Measurements from ENCODE around the gene BRAP.

Gene BRAP

GRCh38 chr12:111599453-111600204 is 86.1 kb downstream of the BRAP start (continued):
- TF ChIP-seq ZNF341 (tag by site-specific recombination; IDR thresholded peaks at IDR 0.05; ENCODE audit: low read depth) (peak; percentile 77), KLF9 (tag by site-specific recombination; IDR thresholded peaks at IDR 0.05; ENCODE audit: low read depth) (peak; percentile 92), ZNF138 (tag by site-specific recombination; IDR thresholded peaks at IDR 0.05; ENCODE audit: borderline replicate concordance) (no peak), KLF17 (tag by site-specific recombination; IDR thresholded peaks at IDR 0.05) (peak; percentile 94), ZBTB6 (tag by site-specific recombination; IDR thresholded peaks at IDR 0.05) (peak; percentile 27; the same call in 1 of the 2 replicates), BCL11B (tag by site-specific recombination; IDR thresholded peaks at IDR 0.05; ENCODE audit: low read depth) (no peak), ZNF2 (tag by site-specific recombination; IDR thresholded peaks at IDR 0.05) (peak; percentile 80), KLF8 (tag by site-specific recombination; IDR thresholded peaks at IDR 0.05) (peak; percentile 98), ZSCAN30 (tag by site-specific recombination; IDR thresholded peaks at IDR 0.05) (peak; percentile 68), ZNF707 (tag by site-specific recombination; IDR thresholded peaks at IDR 0.05) (no peak), KLF1 (tag by site-specific recombination; IDR thresholded peaks at IDR 0.05) (peak; percentile 96), ZNF585B (tag by site-specific recombination; IDR thresholded peaks at IDR 0.05) (no peak), ZNF366 (tag by site-specific recombination; conservative IDR thresholded peaks at IDR 0.05) (peak; percentile 84), ZNF175 (tag by site-specific recombination; IDR thresholded peaks at IDR 0.05) (no peak), ZNF148 (tag by site-specific recombination; IDR thresholded peaks at IDR 0.05; ENCODE audit: borderline replicate concordance) (no peak), ZNF660 (tag by site-specific recombination; IDR thresholded peaks at IDR 0.05) (peak; percentile 85), ZNF704 (tag by site-specific recombination; IDR thresholded peaks at IDR 0.05) (no peak), KLF16 (tag by site-specific recombination; IDR thresholded peaks at IDR 0.05) (peak; percentile 99), SCRT2 (tag by site-specific recombination; IDR thresholded peaks at IDR 0.05) (peak; percentile 98), ZNF530 (tag by site-specific recombination; IDR thresholded peaks at IDR 0.05; ENCODE audit: low read depth) (no peak), ZNF514 (tag by site-specific recombination; IDR thresholded peaks at IDR 0.05) (no peak), ZNF792 (tag by site-specific recombination; IDR thresholded peaks at IDR 0.05) (0 out of 2 replicates have a peak, but pooled peaks have one; percentile 77), ZIC2 (tag by site-specific recombination; IDR thresholded peaks at IDR 0.05) (peak; percentile 47; the same call in 1 of the 2 replicates), ZNF624 (tag by site-specific recombination; IDR thresholded peaks at IDR 0.05) (no peak), REST (tag by site-specific recombination; IDR thresholded peaks at IDR 0.05) (no peak; the same call in 1 of the 2 replicates)
- TF ChIP-seq, protein P1, sequence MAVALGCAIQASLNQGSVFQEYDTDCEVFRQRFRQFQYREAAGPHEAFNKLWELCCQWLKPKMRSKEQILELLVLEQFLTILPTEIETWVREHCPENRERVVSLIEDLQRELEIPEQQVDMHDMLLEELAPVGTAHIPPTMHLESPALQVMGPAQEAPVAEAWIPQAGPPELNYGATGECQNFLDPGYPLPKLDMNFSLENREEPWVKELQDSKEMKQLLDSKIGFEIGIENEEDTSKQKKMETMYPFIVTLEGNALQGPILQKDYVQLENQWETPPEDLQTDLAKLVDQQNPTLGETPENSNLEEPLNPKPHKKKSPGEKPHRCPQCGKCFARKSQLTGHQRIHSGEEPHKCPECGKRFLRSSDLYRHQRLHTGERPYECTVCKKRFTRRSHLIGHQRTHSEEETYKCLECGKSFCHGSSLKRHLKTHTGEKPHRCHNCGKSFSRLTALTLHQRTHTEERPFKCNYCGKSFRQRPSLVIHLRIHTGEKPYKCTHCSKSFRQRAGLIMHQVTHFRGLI (tag by site-specific recombination; IDR thresholded peaks at IDR 0.05): no peak
- TF ChIP-seq, protein P2, sequence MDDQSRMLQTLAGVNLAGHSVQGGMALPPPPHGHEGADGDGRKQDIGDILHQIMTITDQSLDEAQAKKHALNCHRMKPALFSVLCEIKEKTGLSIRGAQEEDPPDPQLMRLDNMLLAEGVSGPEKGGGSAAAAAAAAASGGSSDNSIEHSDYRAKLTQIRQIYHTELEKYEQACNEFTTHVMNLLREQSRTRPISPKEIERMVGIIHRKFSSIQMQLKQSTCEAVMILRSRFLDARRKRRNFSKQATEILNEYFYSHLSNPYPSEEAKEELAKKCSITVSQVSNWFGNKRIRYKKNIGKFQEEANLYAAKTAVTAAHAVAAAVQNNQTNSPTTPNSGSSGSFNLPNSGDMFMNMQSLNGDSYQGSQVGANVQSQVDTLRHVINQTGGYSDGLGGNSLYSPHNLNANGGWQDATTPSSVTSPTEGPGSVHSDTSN (CRISPR knock-in tag; IDR thresholded peaks at IDR 0.05): no peak
